Measurements from ENCODE around the gene ADARB1.

- TF ChIP-seq EZH2phosphoT487 (IDR thresholded peaks at IDR 0.05; ENCODE audit: borderline replicate concordance, low read length): no peak
- no peak for TF ChIP-seq CTCF (conservative IDR thresholded peaks at IDR 0.05; ENCODE audit: low read depth, low read length)
Observed at GRCh38 chr21:45209685-45210284, 135.4 kb downstream of the ADARB1 start.

All from PC-3 (cell line).